Ishikawa (cell line): ENCODE results near the gene RNU6-1.

Experiments
- EGR1 ChIP-seq: IDR thresholded peaks from 2 replicates; pipeline ENCODE4 v1.6.1; 2012
- EP300 ChIP-seq: IDR thresholded peaks from 2 replicates; pipeline ENCODE4 v1.6.1; 2012; ENCODE audit warnings: borderline replicate concordance
- FOXM1 ChIP-seq: IDR thresholded peaks from 2 replicates; pipeline ENCODE4 v1.6.1; 2012; ENCODE audit warnings: low read depth, borderline replicate concordance
- MAX ChIP-seq: IDR thresholded peaks from 2 replicates; pipeline ENCODE4 v1.6.1; 2012
- REST ChIP-seq: IDR thresholded peaks from 2 replicates; pipeline ENCODE4 v1.6.1; 2012; ENCODE audit warnings: low read depth, mild to moderate bottlenecking
- TAF1 ChIP-seq: IDR thresholded peaks from 2 replicates; pipeline ENCODE4 v1.6.1; 2012; ENCODE audit warnings: low read depth, mild to moderate bottlenecking
- TCF12 ChIP-seq: IDR thresholded peaks from 2 replicates; pipeline ENCODE4 v1.6.1; 2012; ENCODE audit warnings: low read depth
- USF1 ChIP-seq: IDR thresholded peaks from 2 replicates; pipeline ENCODE4 v1.6.1; 2012
- YY1 ChIP-seq: IDR thresholded peaks from 2 replicates; pipeline ENCODE4 v1.6.1; 2012; ENCODE audit warnings: low read depth
- ZBTB7A ChIP-seq: IDR thresholded peaks from 2 replicates; pipeline ENCODE4 v1.6.1; 2012; ENCODE audit warnings: low read depth

The RNU6-1 gene

GRCh38 chr15:67825881-67826716 is 13.7 kb downstream of the RNU6-1 start:
- TF ChIP-seq USF1: no peak
- TF ChIP-seq YY1: no peak

- no peak for TF ChIP-seq ZBTB7A
- peak; percentile 85 for TF ChIP-seq REST
These were observed 14.6 kb downstream of the RNU6-1 start, which contains the start of gene SKOR1 for GRCh38 chr15:67824976-67825880. TSS of gene SKOR1 (plus strand) at chr15:67825509. CDS start at chr15:67825603, 94 bp downstream.

GRCh38 chr15:67824197-67824968 is 15.5 kb downstream of the RNU6-1 start:
- TF ChIP-seq MAX (no peak), TCF12 (no peak), ZBTB7A (no peak), USF1 (no peak), EGR1 (no peak), EP300 (no peak)

GRCh38 chr15:67823314-67824196 is 16.3 kb downstream of the RNU6-1 start:
- peak; percentile 38; the same call in 1 of the 2 replicates for TF ChIP-seq REST
- no peak for TF ChIP-seq FOXM1
- peak; percentile 39 for TF ChIP-seq MAX

- TF ChIP-seq REST: 0 out of 2 replicates have a peak, but pooled peaks have one; percentile 20
- TF ChIP-seq TAF1: no peak
These were observed 17.1 kb downstream of the RNU6-1 start for GRCh38 chr15:67822537-67823313.
